GM10266 (cell line): ENCODE results near the gene CAMTA1.

Experiments used
- DNase-seq: peaks from one replicate; pipeline ENCODE4 v3.0.0; 2012; ENCODE audit errors: extremely low spot score
- CTCF ChIP-seq: IDR thresholded peaks from 2 replicates; pipeline ENCODE4 v1.5.1; 2012; ENCODE audit warnings: mild to moderate bottlenecking, low read depth; ENCODE audit not compliant: control insufficient read depth, insufficient read depth; ENCODE audit errors: missing control alignments

The CAMTA1 gene

DNA sequence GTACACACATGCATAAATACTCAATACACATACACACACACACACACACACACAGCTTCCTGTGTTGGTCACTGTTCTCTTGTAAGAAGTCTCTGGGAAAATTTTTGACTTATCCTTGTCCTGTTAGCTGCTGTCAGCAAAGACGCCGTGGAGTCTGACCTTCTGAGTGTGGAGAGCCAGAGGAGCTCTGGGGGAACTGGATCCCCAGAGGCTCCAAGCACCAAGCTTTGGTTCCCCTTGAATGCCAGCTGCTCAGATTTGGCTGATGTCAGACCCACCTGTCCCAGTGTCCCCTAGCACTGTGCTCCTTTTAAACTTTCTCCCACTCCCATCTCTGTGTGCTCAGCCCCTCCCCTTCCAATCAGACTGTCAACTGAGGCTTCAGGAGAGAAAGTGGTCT lies 319.1 kb downstream of the CAMTA1 start:
- DNase-seq, result no peak
- no peak for TF ChIP-seq CTCF

GRCh38 chr1:7105269-7105668 lies 320.0 kb downstream of the CAMTA1 start:
- TF ChIP-seq CTCF, result no peak
- no peak for DNase-seq

DNA sequence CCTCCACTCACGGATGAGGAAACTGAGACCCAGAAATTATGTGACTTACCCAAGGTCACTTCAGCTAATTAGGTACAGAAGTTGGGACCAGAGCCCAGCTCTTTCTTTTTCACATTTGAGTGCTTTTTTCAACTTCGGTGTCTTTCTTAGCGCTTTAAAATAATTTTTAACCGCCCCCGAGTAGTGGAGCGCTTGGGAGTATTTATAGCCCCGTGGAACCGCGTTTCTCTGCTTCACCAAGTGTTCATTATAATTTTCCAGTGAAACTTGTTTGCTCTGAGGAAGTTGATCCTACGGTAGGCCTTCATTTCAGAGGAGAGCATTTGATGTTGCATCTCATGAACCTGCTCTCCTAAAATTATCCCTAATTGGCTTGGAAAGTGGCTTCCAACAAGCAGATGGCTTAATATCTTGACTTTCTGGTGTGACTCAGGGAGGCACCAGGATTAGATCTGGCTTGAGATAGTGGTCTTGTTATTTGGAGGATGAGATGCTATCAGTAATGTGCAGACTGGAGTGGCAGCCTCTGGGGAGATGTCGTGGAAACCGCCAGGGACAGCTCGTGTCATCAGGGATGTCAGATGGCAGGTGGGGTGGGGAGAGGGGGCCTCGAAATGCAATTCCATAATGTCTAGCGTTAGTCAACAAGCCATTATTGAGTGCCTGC lies 321.3 kb downstream of the CAMTA1 start:
- no peak for DNase-seq
- TF ChIP-seq CTCF, result no peak

DNA sequence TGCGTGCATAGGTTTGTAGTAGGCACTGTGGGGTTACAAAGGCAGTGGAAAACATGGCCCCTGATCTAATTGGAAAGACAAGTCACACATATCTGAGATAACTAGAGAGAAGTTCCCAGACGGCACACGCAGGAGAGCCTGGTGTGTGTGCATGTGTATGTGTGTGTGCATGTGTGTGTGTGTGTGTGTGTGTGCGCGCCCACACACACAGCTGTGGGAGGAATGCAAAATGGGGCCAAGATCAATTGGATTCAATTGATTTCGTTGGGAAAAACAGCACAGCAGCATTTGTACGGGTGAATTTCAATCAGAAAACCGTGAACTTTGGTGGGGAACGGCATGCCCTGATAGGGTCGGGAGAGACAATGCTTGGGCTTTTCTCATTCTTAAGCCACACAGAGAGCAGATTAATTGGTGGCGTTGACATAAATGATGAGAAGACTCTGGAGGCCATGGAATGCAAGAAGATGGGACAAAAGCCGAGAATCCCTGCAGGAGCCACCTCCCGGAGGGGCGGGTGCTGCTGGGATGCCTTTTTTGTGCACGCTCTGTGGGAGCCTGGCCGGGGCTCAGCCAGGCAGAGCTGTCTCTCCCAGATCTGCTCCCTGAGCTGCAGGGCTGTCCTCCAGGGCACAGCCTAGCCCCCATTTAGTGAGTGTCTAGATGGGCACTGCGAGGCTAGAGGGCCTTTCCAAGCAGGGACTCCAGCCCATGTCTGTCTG lies 322.0 kb downstream of the CAMTA1 start:
- TF ChIP-seq CTCF, result no peak
- no peak for DNase-seq

GRCh38 chr1:7108251-7108650 lies 323.0 kb downstream of the CAMTA1 start:
- DNase-seq, result no peak
- TF ChIP-seq CTCF, result no peak

DNA sequence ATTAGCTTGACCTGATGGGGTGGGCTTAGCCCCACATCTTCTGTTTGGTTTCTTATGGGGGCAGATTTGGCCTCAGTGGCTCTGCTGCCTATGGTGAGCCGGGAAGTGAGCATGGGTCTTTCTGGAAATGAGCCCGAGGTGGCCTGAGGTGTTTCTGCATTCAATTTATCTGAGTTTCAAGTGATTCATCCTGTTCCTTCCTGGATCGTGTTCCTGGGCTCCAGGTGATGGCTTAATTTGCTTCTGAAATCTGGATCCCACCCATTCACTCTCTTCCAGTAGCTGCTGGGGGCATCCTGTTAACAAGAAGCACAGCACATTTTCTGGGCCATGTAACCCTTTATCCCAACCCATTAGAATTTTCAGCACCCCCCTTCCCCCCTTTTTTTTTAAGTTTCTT lies 324.6 kb downstream of the CAMTA1 start:
- no peak for TF ChIP-seq CTCF
- DNase-seq, result no peak

DNA sequence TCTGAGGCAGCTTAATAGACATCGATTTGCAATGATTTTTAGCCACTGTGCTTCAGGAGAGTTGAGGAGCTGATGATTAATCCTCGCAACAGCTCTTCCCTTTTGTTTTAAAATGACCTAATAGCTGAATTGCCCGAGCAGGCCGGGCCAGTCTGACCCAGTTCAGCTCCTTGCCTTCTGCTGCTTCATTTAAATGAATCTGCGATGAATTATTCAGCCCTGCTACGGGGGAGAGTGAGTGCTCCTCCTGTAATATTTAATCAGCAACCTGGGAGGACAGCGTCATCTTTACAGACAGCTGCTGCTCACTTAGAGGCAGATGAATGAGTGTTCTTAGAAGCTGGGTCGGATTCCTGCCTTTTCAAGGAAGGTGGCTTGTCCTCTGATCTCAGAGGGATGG lies 325.1 kb downstream of the CAMTA1 start:
- TF ChIP-seq CTCF, result no peak
- no peak for DNase-seq
